ENCODE data around the gene OTUD7B.

OTUD7B gene

GRCh38 chr1:149931212-149931790 lies 79.2 kb downstream of the OTUD7B start:
- H3K27ac ChIP-seq (ENCODE audit: low read depth, low read length) = no peak overlapping the region
- no CpG with 5 or more reads among the region's 13 CpGs for WGBS (ENCODE audit: extremely low coverage, insufficient coverage, low lambda C conversion rate)
- H3K4ac ChIP-seq (ENCODE audit: low read depth, low read length) = no peak overlapping the region
- no peak overlapping the region for H4K5ac ChIP-seq (ENCODE audit: low read length)
- no peak overlapping the region for H3K23ac ChIP-seq (ENCODE audit: low read length)
- DNase-seq = no peak
- H3K4me3 ChIP-seq (ENCODE audit: low read length) = no peak overlapping the region
- no peak overlapping the region for H2BK15ac ChIP-seq (replicated peaks; ENCODE audit: low read depth)
- no peak overlapping the region for H2AK5ac ChIP-seq (ENCODE audit: low read length)
- H3K36me3 ChIP-seq (ENCODE audit: control insufficient read depth, insufficient read depth, low read length) = peaks cover 4% of the 10 kb centered on the region
- H3K56ac ChIP-seq (ENCODE audit: low read length) = no peak overlapping the region
- peaks cover 4% of the 10 kb centered on the region for H3K79me1 ChIP-seq (ENCODE audit: low read length)
- no peak overlapping the region for H3K4me2 ChIP-seq (ENCODE audit: low read length)
- no peaks in the 10 kb centered on the region for H3K27me3 ChIP-seq (ENCODE audit: insufficient read depth, low read length, poor library complexity)
- no peak overlapping the region for H3K9ac ChIP-seq (ENCODE audit: low read length)
- H3K79me2 ChIP-seq (ENCODE audit: control insufficient read depth, insufficient read depth, low read length) = peaks cover 12% of the 10 kb centered on the region
- peaks cover 2% of the 10 kb centered on the region for H3K4me1 ChIP-seq (ENCODE audit: control insufficient read depth, low read depth, low read length)
- no peak overlapping the region for H2BK120ac ChIP-seq (ENCODE audit: low read depth, low read length)
- no peak overlapping the region for H2BK5ac ChIP-seq (ENCODE audit: low read length)
- H3K18ac ChIP-seq (ENCODE audit: low read length) = no peak overlapping the region
- H4K8ac ChIP-seq (ENCODE audit: low read depth, low read length) = no peak overlapping the region

GRCh38 chr1:149929856-149930255 lies 80.7 kb downstream of the OTUD7B start:
- Histone ChIP-seq H2AK5ac (ENCODE audit: low read length) (no peak overlapping the region), H3K4me1 (ENCODE audit: control insufficient read depth, low read depth, low read length) (peaks cover 5% of the 10 kb centered on the region), H2BK120ac (ENCODE audit: low read depth, low read length) (no peak overlapping the region), H4K8ac (ENCODE audit: low read depth, low read length) (no peak overlapping the region), H3K9ac (ENCODE audit: low read length) (no peak overlapping the region), H3K23ac (ENCODE audit: low read length) (no peak overlapping the region), H3K79me2 (ENCODE audit: control insufficient read depth, insufficient read depth, low read length) (peaks cover 24% of the 10 kb centered on the region), H3K4me2 (ENCODE audit: low read length) (no peak overlapping the region), H3K79me1 (ENCODE audit: low read length) (peaks cover 14% of the 10 kb centered on the region), H3K56ac (ENCODE audit: low read length) (peak overlapping the region; percentile 25), H3K27me3 (ENCODE audit: insufficient read depth, low read length, poor library complexity) (no peaks in the 10 kb centered on the region), H3K36me3 (ENCODE audit: control insufficient read depth, insufficient read depth, low read length) (peaks cover 9% of the 10 kb centered on the region), H4K5ac (ENCODE audit: low read length) (no peak overlapping the region), H3K27ac (ENCODE audit: low read depth, low read length) (no peak overlapping the region), H3K18ac (ENCODE audit: low read length) (no peak overlapping the region), H2BK5ac (ENCODE audit: low read length) (no peak overlapping the region), H3K4me3 (ENCODE audit: low read length) (no peak overlapping the region), H2BK15ac (replicated peaks; ENCODE audit: low read depth) (no peak overlapping the region), H3K4ac (ENCODE audit: low read depth, low read length) (no peak overlapping the region)
- WGBS (ENCODE audit: extremely low coverage, insufficient coverage, low lambda C conversion rate) = no CpG with 5 or more reads among the region's 2 CpGs
- no peak for DNase-seq

- peak overlapping the region; percentile 89 for H3K9ac ChIP-seq (ENCODE audit: low read length)
- H2BK5ac ChIP-seq (ENCODE audit: low read length) = no peak overlapping the region
- peak overlapping the region; percentile 71 for H3K4me2 ChIP-seq (ENCODE audit: low read length)
- no peak overlapping the region for H4K5ac ChIP-seq (ENCODE audit: low read length)
- H3K4ac ChIP-seq (ENCODE audit: low read depth, low read length) = no peak overlapping the region
- no peaks in the 10 kb centered on the region for H3K27me3 ChIP-seq (ENCODE audit: insufficient read depth, low read length, poor library complexity)
- peaks cover 18% of the 10 kb centered on the region for H3K36me3 ChIP-seq (ENCODE audit: control insufficient read depth, insufficient read depth, low read length)
- peak overlapping the region; percentile 95 for H3K18ac ChIP-seq (ENCODE audit: low read length)
- peaks cover 27% of the 10 kb centered on the region for H3K79me2 ChIP-seq (ENCODE audit: control insufficient read depth, insufficient read depth, low read length)
- H2BK15ac ChIP-seq (replicated peaks; ENCODE audit: low read depth) = no peak overlapping the region
- no peak overlapping the region for H2BK120ac ChIP-seq (ENCODE audit: low read depth, low read length)
- peaks cover 17% of the 10 kb centered on the region for H3K79me1 ChIP-seq (ENCODE audit: low read length)
- H2AK5ac ChIP-seq (ENCODE audit: low read length) = no peak overlapping the region
- no CpG with 5 or more reads among the region's 1 CpG for WGBS (ENCODE audit: extremely low coverage, insufficient coverage, low lambda C conversion rate)
- peaks cover 5% of the 10 kb centered on the region for H3K4me1 ChIP-seq (ENCODE audit: control insufficient read depth, low read depth, low read length)
- H4K8ac ChIP-seq (ENCODE audit: low read depth, low read length) = no peak overlapping the region
- H3K27ac ChIP-seq (ENCODE audit: low read depth, low read length) = peak overlapping the region; percentile 94
- no peak overlapping the region for H3K23ac ChIP-seq (ENCODE audit: low read length)
- peak overlapping the region; percentile 79 for H3K56ac ChIP-seq (ENCODE audit: low read length)
- no peak for DNase-seq
- no peak overlapping the region for H3K4me3 ChIP-seq (ENCODE audit: low read length)
These were observed 82.2 kb downstream of the OTUD7B start for GRCh38 chr1:149928401-149928724.

GRCh38 chr1:149927563-149928400 lies 82.7 kb downstream of the OTUD7B start, which contains the start of gene SF3B4:
Gene SF3B4, minus strand, starts transcription at chr1:149927803. Its CDS starts 44 bp downstream, at chr1:149927759.
- Histone ChIP-seq H2BK15ac (replicated peaks; ENCODE audit: low read depth) (no peak within 1 kb of the TSS), H2AK5ac (ENCODE audit: low read length) (peak within 1 kb of the TSS; percentile 72), H3K18ac (ENCODE audit: low read length) (peak within 1 kb of the TSS; percentile 95), H3K79me2 (ENCODE audit: control insufficient read depth, insufficient read depth, low read length) (peaks cover 27% of the 10 kb centered on the region), H2BK120ac (ENCODE audit: low read depth, low read length) (no peak within 1 kb of the TSS), H3K4me3 (ENCODE audit: low read length) (peak within 1 kb of the TSS; percentile 99), H3K4me1 (ENCODE audit: control insufficient read depth, low read depth, low read length) (peaks cover 5% of the 10 kb centered on the region), H4K5ac (ENCODE audit: low read length) (peak within 1 kb of the TSS; percentile 6), H3K4me2 (ENCODE audit: low read length) (peak within 1 kb of the TSS; percentile 83), H3K79me1 (ENCODE audit: low read length) (peaks cover 17% of the 10 kb centered on the region), H3K4ac (ENCODE audit: low read depth, low read length) (peak within 1 kb of the TSS; percentile 84), H2BK5ac (ENCODE audit: low read length) (peak within 1 kb of the TSS; percentile 65), H3K27me3 (ENCODE audit: insufficient read depth, low read length, poor library complexity) (no peaks in the 10 kb centered on the region), H3K36me3 (ENCODE audit: control insufficient read depth, insufficient read depth, low read length) (peaks cover 18% of the 10 kb centered on the region), H3K56ac (ENCODE audit: low read length) (peak within 1 kb of the TSS; percentile 95), H3K23ac (ENCODE audit: low read length) (no peak within 1 kb of the TSS), H3K9ac (ENCODE audit: low read length) (peak within 1 kb of the TSS; percentile 93), H4K8ac (ENCODE audit: low read depth, low read length) (peak within 1 kb of the TSS; percentile 43), H3K27ac (ENCODE audit: low read depth, low read length) (peak within 1 kb of the TSS; percentile 94)
- peak; percentile 97 for DNase-seq
- WGBS (ENCODE audit: extremely low coverage, insufficient coverage, low lambda C conversion rate) = no CpG with 5 or more reads among the region's 47 CpGs

GRCh38 chr1:149927056-149927562 lies 83.4 kb downstream of the OTUD7B start:
- H3K9ac ChIP-seq (ENCODE audit: low read length) = peak overlapping the region; percentile 93
- no CpG with 5 or more reads among the region's 10 CpGs for WGBS (ENCODE audit: extremely low coverage, insufficient coverage, low lambda C conversion rate)
- no peaks in the 10 kb centered on the region for H3K27me3 ChIP-seq (ENCODE audit: insufficient read depth, low read length, poor library complexity)
- H2BK5ac ChIP-seq (ENCODE audit: low read length) = no peak overlapping the region
- H3K36me3 ChIP-seq (ENCODE audit: control insufficient read depth, insufficient read depth, low read length) = peaks cover 19% of the 10 kb centered on the region
- H3K27ac ChIP-seq (ENCODE audit: low read depth, low read length) = peak overlapping the region; percentile 74
- peak overlapping the region; percentile 95 for H3K56ac ChIP-seq (ENCODE audit: low read length)
- H4K8ac ChIP-seq (ENCODE audit: low read depth, low read length) = no peak overlapping the region
- peak overlapping the region; percentile 83 for H3K4me2 ChIP-seq (ENCODE audit: low read length)
- no peak overlapping the region for H4K5ac ChIP-seq (ENCODE audit: low read length)
- no peak overlapping the region for H2BK120ac ChIP-seq (ENCODE audit: low read depth, low read length)
- peaks cover 17% of the 10 kb centered on the region for H3K79me1 ChIP-seq (ENCODE audit: low read length)
- H3K4me3 ChIP-seq (ENCODE audit: low read length) = peak overlapping the region; percentile 99
- H3K4me1 ChIP-seq (ENCODE audit: control insufficient read depth, low read depth, low read length) = peaks cover 5% of the 10 kb centered on the region
- peaks cover 27% of the 10 kb centered on the region for H3K79me2 ChIP-seq (ENCODE audit: control insufficient read depth, insufficient read depth, low read length)
- peak overlapping the region; percentile 88 for H3K18ac ChIP-seq (ENCODE audit: low read length)
- no peak for DNase-seq
- H3K23ac ChIP-seq (ENCODE audit: low read length) = no peak overlapping the region
- H2BK15ac ChIP-seq (replicated peaks; ENCODE audit: low read depth) = no peak overlapping the region
- H2AK5ac ChIP-seq (ENCODE audit: low read length) = peak overlapping the region; percentile 72
- no peak overlapping the region for H3K4ac ChIP-seq (ENCODE audit: low read depth, low read length)

All from mesendoderm (in vitro differentiated cells).